ENCODE results near the gene POLR3K.

POLR3K gene

DNA sequence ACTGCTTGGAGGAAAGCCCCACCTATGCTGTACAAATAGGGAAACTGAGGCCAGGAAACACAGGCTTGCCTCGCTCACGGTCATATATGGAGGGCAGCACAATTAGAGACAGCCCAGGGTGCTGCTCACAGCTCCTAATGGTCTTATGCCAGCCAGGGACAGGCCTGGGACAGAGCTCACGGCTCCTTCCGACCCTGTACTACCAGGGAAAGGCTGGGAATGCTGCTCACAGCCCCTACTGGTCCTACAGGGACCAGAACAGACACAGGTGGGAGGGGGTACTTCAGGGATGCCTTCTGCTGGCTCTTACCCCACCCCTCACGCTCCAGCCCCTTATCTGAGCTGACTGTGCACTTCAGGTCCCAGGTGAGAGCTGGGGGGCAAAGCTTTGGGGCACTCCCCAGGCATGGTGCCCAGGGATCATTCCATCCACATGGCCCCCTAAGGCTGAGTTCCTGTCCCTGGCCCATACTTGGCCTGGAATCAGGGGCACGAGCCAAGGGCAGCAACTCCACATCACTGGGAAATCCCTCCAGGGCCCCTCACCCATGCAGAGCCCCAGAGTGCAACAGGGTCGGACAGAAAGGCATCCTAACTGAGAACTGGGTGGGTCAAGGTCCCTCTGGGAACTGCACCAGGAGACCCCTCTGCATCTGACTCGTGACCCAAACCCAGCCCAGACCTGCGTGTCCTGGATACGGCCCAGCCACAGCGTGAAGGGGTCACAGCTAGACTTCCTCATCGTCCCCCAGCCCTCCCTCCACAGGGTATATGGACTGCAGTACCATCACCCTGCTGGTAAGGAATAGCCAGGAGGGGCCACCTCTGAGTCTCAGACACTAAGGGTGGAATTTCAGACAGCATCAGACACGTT is 13.1 kb upstream of the POLR3K start:
- TF ChIP-seq TAF1 (IDR thresholded peaks at IDR 0.05; ENCODE audit: borderline replicate concordance, insufficient read depth, low read length) (no peak), SIN3A (IDR thresholded peaks at IDR 0.05; ENCODE audit: borderline replicate concordance, insufficient read depth, low read length) (no peak), FOXP2 (optimal IDR thresholded peaks at IDR 0.05; ENCODE audit: borderline replicate concordance, extremely low read depth, extremely low read length, insufficient read depth) (no peak), POLR2AphosphoS5 (IDR thresholded peaks at IDR 0.05; ENCODE audit: low read depth, low read length) (no peak)

GRCh38 chr16:65745-66144 is 12.3 kb upstream of the POLR3K start:
- TF ChIP-seq REST (IDR thresholded peaks at IDR 0.05; ENCODE audit: insufficient read depth in 1 of 2, low read depth in 2 of 2, low read length in 2 of 2) (no peak), FOXP2 (optimal IDR thresholded peaks at IDR 0.05; ENCODE audit: borderline replicate concordance, extremely low read depth, extremely low read length, insufficient read depth) (peak; percentile 60), SIN3A (IDR thresholded peaks at IDR 0.05; ENCODE audit: borderline replicate concordance, insufficient read depth, low read length) (no peak)

DNA sequence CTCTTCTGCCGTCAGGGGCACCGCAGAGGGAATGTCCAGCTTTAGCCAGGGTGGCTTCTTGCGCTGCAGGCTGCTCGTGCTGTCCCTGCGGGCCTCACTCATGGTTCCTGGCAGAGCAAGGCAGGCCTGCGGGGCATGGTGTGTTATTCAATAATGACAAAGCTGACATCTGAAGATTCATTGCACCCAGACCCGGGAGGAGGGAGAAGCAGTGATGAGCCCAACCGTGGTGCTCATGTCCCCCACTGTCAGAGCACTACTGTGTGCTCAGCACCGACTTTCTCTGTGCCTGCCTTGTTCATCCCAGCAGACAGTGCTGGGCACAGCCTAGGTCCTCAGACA is 11.5 kb upstream of the POLR3K start:
- no peak for TF ChIP-seq TAF1 (IDR thresholded peaks at IDR 0.05; ENCODE audit: borderline replicate concordance, insufficient read depth, low read length)
- TF ChIP-seq POLR2AphosphoS5 (IDR thresholded peaks at IDR 0.05; ENCODE audit: low read depth, low read length) = no peak
- TF ChIP-seq SIN3A (IDR thresholded peaks at IDR 0.05; ENCODE audit: borderline replicate concordance, insufficient read depth, low read length) = no peak
- TF ChIP-seq FOXP2 (optimal IDR thresholded peaks at IDR 0.05; ENCODE audit: borderline replicate concordance, extremely low read depth, extremely low read length, insufficient read depth) = no peak
- TF ChIP-seq REST (IDR thresholded peaks at IDR 0.05; ENCODE audit: insufficient read depth in 1 of 2, low read depth in 2 of 2, low read length in 2 of 2) = no peak

DNA sequence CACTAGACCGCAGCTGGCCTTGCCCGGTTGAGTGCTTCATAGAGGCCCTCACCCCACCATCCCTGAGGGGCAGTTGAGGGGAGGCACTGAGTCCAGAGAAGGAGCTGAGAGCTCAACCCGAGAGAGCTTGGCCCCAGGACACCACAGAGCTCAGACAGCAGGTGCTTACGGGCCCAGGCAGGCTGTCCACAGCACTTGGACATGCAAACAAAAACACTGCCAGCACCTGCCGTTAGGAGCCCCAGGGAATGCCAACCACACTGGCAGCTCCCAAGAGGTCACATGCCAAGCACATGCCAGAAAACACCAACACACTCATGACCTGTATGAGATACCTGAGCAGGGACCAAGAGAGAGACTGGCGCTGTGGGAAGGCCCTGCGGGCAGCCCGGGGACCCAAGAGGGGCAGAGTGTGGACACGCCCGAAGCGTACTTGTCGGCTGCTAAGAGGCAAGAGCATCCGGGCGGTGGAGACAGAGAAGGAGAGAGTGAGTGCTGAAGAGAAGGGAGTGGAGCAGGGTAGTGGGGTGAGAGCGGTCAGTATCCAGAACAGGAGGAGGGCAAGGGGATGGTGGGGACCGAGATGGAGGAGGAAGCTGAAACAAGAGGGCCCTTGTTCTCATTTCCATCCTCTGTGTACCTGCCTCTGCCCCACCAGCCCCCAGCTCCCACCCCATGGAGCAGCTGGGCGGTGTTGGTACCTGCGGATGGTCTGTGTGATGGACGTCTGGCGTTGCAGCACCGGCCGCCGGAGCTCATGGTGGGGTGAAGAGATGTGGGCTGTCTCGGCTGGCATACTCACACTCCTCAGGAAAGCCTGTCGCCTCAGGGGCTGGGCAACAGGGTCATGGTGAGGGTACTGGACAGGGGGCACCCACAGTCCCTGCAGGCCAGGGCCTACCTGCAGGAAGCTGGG is 10.8 kb upstream of the POLR3K start:
- TF ChIP-seq SIN3A (IDR thresholded peaks at IDR 0.05; ENCODE audit: borderline replicate concordance, insufficient read depth, low read length) (no peak), TAF1 (IDR thresholded peaks at IDR 0.05; ENCODE audit: borderline replicate concordance, insufficient read depth, low read length) (no peak), FOXP2 (optimal IDR thresholded peaks at IDR 0.05; ENCODE audit: borderline replicate concordance, extremely low read depth, extremely low read length, insufficient read depth) (no peak), POLR2AphosphoS5 (IDR thresholded peaks at IDR 0.05; ENCODE audit: low read depth, low read length) (no peak), REST (IDR thresholded peaks at IDR 0.05; ENCODE audit: insufficient read depth in 1 of 2, low read depth in 2 of 2, low read length in 2 of 2) (no peak)

DNA sequence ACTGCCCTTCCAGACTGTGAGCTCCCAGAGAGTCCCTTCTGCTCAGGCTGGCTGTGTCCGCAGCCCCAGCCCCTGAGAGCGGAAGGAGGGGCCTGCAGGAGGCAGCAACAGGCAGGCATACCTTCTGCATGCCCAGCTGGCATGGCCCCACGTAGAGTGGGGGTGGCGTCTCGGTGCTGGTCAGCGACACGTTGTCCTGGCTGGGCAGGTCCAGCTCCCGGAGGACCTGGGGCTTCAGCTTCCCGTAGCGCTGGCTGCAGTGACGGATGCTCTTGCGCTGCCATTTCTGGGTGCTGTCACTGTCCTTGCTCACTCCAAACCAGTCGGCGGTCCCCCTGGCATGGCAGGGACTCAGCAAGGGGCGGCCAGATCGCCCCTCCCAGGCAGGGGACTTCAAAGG is 10.1 kb upstream of the POLR3K start:
- TF ChIP-seq POLR2AphosphoS5 (IDR thresholded peaks at IDR 0.05; ENCODE audit: low read depth, low read length) (no peak), REST (IDR thresholded peaks at IDR 0.05; ENCODE audit: insufficient read depth in 1 of 2, low read depth in 2 of 2, low read length in 2 of 2) (no peak), TAF1 (IDR thresholded peaks at IDR 0.05; ENCODE audit: borderline replicate concordance, insufficient read depth, low read length) (no peak), SIN3A (IDR thresholded peaks at IDR 0.05; ENCODE audit: borderline replicate concordance, insufficient read depth, low read length) (no peak), FOXP2 (optimal IDR thresholded peaks at IDR 0.05; ENCODE audit: borderline replicate concordance, extremely low read depth, extremely low read length, insufficient read depth) (no peak)

All from PFSK-1 (cell line).